ENCODE measurements around the gene GLIS1.

Gene GLIS1

GRCh38 chr1:53468374-53468773 lies 270.6 kb downstream of the GLIS1 start:
- TF ChIP-seq CTCF (IDR thresholded peaks at IDR 0.05; ENCODE audit: low read depth, low read length) = no peak
- H3K4me3 ChIP-seq (ENCODE audit: low read depth, low read length) = no peak overlapping the region

- TF ChIP-seq CTCF (IDR thresholded peaks at IDR 0.05; ENCODE audit: low read depth, low read length) = no peak
- no peak overlapping the region for H3K4me3 ChIP-seq (ENCODE audit: low read depth, low read length)
Measured at GRCh38 chr1:53467391-53467790, 271.6 kb downstream of the GLIS1 start.

- no peak for TF ChIP-seq CTCF (IDR thresholded peaks at IDR 0.05; ENCODE audit: low read depth, low read length)
Measured at GRCh38 chr1:53465023-53465957, 273.7 kb downstream of the GLIS1 start.

GRCh38 chr1:53463961-53464899 lies 274.7 kb downstream of the GLIS1 start:
- TF ChIP-seq CTCF (IDR thresholded peaks at IDR 0.05; ENCODE audit: low read depth, low read length) = no peak

More at GRCh38 chr1:53465023-53465957, 273.7 kb downstream of the GLIS1 start:
- H3K4me3 ChIP-seq (ENCODE audit: low read depth, low read length) = no peak overlapping the region

GRCh38 chr1:53462769-53463501 lies 276.0 kb downstream of the GLIS1 start:
- TF ChIP-seq CTCF (IDR thresholded peaks at IDR 0.05; ENCODE audit: low read depth, low read length) = no peak
- H3K4me3 ChIP-seq (ENCODE audit: low read depth, low read length) = no peak overlapping the region

More at GRCh38 chr1:53463961-53464899, 274.7 kb downstream of the GLIS1 start:
- no peak overlapping the region for H3K4me3 ChIP-seq (ENCODE audit: low read depth, low read length)

- no peak for TF ChIP-seq CTCF (IDR thresholded peaks at IDR 0.05; ENCODE audit: low read depth, low read length)
- H3K4me3 ChIP-seq (ENCODE audit: low read depth, low read length) = no peak overlapping the region
Measured at GRCh38 chr1:53462193-53462592, 276.8 kb downstream of the GLIS1 start.

Measured in WI38 (cell line).